ENCODE data around the gene RGCC.
"Not testable (repeated sequence)": the region's sequence is repeated elsewhere in the genome, so short reads cannot be mapped to it uniquely, and the experiment has no call there.

RGCC gene

DNA sequence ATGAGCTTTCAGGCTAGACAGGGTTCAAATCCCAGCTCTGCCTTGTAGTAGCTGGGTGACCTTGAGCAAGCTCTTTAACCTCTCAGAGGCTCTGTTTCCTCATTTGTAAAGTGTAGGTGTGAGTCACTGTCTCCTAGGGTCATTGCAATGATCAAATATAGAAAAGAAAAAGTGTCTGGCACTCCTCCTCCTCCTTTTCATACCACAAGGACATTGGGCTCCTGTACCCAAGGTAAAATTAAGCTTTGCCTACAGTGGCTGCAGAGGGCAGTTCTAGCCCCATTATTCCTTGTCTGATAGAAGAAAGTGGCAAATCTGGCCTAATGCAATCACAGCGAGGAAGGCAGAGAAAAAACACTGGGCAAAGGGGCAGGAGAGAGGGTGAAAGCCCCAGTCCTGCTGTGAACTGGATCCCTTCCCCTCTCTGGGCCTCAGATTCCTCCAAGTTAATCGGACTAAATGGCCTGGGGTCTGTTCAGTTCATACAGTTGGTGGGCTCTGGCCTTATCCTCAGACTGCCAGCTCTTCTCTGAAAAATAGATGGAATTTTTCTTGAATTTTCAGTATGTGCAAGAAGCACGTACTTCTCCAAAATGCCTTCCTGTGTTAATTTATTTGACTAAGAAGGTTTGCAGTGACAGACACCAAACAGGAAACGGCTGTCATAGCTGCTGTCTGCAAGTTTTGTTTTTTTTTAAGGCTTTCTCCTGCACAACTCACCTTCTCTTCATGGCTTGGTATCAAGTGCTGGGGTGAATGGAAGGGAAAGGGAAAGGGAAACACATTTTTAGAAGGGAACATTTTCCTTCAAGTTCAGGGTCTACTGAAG lies 35.3 kb downstream of the RGCC start:
- no peak for DNase-seq

DNA sequence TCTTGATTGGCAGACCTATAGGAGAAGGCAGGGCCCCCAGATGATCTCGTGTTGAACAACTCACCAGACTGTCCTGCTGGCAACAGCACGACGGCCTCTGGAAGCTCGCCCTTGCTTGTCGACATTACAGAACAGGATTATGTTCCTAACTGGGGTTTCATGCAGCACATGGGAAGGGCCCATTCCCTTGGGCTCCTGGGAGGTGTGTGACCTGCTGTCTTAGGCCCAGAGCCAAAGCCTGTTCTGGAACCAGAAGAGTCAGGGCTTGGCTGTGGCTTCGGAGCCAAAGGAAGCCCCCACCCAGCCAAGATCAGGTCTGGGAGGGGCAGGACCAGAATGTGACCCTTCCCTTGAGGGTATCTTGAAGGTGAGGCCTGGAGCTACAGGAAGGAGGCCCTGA lies 36.9 kb downstream of the RGCC start:
- no peak for DNase-seq

DNA sequence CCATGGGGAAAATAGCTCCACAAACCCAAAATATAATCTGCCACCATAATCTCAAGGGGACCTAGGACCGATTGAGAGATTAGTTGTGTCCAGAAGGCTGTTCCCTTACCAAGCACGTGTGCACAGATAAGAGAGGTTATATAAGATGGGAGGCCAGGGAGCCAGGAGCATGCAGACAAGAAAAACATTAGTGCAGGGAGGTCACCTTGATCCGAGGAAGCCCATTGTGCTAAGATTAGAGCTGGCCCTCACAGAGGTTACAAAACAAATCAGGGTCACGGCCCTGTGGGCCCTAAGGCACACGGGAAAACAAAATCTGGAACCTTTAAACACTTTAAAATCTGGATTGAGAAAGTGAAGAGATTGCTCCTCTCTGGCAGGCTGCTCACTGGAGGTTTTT lies 37.7 kb downstream of the RGCC start:
- DNase-seq: no peak

DNA sequence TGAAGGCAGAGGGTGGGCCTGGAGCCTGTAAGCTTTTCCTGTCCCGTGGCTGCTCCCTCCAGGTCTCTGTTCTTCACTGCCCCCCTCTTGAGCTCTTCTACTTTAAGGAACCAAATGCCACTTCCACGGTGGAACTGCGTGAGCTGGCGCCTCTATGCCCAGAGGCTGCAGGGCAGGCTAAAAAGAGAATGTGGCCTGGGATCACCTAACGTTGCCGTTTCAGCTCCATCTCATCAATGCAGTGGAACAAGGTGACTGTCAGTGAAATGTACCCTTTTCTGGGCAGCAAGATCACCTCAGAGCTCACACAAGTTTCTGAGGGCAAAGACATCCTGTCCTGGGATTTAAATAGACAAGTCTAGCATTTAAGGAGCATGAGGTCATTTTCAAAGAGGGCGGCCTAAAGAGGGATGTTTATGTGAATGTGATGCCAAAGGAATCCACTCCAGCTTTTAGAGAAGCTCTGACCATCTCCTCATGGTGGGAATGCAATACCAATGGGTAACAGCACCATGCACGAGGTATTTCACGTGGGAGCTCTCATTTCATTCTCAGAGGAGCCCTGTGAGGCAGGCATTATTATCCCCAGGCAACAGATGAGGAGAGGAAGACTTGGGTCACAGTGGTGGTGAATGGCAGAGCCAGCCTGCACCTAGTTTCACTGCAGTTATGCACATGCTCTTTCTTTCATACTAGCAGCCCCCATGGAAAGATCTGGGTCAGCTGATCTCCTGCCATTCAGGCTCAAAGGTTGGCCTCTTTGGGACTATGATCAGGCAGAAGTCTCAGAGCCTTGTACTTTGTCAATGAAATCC lies 39.3 kb downstream of the RGCC start:
- no peak for DNase-seq

DNA sequence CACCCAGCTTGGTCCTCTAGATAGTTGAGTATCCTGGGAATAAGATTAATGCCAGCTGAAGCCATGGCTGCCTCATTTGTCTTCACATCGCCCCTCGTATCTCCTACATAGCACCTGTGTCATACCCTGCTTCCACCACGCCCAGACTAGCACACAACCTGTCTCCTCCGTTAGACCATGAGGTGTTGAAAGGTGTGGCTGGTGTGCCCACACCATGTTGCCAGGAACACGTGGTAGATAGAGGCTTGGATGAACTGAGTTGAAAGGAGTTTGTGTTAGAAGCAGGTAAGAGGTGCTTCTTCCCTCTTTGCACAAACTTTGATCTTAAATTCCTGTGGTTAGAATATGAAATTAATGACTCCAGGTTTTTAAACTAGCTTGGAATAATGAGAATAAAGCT lies 40.1 kb downstream of the RGCC start:
- DNase-seq: no peak

DNA sequence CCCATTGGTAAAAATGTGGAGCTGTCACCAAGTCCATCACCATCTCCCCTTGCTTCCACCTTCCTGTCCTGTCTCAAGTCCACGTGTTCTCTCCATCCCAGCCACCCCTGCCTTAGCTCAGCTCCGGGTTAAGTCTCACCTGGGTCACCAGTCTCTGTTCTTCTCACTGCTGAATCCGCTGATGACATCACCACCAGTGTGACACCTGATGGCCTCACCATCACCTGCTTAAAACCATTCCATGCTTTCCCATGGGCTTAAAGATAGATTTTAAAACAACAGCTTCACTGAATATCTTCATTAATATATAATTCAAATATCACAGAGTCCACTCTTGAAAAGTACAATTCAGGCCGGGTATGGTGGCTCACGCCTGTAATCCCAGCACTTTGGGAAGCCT lies 42.1 kb downstream of the RGCC start:
- no peak for DNase-seq

DNA sequence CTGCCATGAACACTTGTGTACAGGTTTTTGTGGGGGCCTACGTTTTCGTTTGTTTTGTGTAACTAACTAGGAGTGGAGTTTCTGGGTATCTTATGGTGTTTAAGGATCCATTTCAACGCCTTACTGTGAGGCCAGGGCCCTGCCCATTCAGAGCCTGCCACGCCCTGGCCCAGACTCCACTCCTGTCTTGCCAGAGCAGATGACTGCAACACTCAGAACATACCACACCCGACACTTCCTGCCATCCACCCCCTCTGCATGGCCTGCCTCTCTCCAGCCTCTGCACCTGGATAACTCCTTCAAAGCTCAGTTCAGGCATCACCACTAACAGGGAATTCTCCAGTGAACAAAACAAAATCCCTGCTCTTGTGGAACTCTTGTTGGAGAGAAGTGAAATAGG lies 43.2 kb downstream of the RGCC start:
- no peak for DNase-seq

DNA sequence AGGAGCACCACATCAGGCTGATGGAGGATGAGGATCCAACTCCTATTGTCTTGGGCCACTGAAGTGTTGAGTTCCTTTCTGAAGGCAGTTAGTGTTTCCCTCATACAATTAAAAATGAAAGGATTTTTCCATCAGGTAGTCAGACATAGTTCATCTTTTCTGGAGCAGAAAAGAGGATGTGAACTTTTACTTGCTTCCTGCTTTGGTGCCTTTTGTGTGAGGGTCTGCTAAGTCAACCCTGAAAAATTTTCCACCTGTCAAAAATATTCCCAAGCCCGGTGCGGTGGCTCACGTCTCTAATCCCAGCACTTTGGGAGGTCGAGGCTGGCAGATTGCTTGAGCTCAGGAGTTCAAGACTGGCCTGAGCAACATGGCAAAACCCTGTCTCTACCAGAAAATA lies 43.9 kb downstream of the RGCC start:
- DNase-seq: no peak

DNA sequence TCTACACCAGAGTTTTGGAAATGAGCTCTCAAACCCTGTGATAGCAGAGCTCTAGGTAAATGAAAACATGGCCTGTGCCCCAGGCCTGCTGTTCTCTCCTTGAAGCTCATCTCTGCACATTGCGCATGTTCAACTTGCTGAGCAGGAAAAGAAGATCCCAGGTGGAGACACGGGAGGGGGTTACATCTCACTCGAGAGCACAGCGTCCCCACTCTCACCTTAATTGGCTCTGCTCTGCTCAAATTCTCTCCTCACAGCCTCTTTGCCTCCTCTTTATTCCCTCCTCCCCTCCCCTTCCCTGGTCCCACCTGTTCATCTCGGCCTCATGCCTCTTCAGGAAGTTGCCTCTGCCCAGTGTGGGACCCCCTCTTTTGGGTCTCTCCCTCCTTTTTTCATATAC lies 44.7 kb downstream of the RGCC start:
- no peak for DNase-seq

DNA sequence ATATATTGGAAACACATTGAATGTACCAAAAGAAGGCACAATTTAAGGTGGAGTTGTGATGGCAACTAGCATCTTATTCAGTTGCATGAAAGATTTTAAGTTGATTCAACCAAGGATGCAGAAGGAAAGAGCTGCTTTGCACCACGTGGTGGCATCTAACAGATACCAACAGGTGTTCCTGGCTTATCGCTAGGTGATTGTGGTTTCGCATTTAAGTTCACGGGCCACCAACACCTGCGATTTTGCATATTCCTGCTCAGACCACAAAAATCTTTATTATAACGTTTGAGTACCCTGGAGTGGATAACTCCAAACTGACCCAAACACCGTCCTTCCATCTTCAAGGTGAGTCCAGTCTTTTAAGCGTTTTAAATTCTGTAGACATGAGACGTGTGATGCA lies 45.3 kb downstream of the RGCC start:
- DNase-seq: no peak

DNA sequence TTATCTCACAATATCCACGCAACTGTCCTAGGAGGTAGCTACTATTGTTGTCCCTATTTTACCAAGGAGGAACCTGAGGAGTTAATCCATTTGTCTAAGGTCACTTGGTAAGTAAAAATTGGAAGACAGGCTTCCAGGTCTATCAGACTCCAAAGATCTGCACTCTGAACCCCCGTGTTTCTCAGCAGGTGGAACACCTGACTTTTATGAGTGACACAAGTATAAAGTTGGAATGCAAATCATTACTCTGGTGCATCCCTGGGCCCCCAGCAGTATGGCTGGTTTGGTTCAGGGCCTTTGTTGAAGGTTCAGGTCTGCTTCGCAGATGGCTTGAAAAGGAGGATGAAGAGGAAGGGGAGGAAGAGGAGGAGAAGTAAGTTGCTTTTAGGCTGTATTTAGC lies 46.0 kb downstream of the RGCC start:
- DNase-seq: no peak

DNA sequence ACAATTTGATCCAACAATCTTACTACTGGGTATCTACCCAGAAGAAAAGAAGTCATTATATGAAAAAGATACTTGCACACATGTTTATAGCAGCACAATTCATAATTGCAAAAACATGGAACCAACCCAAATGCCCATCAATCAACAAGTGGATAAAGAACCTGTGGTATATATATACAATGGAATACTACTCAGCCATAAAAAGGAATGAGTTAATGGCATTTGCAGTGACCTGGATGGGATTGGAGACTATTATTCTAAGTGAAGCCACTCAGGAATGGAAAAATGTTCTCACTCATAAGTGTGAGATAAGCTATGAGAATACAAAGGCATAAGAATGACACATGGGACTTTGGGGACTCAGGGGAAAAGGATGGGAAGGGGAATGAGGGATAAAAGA lies 47.3 kb downstream of the RGCC start:
- not testable (repeated sequence) for DNase-seq

DNA sequence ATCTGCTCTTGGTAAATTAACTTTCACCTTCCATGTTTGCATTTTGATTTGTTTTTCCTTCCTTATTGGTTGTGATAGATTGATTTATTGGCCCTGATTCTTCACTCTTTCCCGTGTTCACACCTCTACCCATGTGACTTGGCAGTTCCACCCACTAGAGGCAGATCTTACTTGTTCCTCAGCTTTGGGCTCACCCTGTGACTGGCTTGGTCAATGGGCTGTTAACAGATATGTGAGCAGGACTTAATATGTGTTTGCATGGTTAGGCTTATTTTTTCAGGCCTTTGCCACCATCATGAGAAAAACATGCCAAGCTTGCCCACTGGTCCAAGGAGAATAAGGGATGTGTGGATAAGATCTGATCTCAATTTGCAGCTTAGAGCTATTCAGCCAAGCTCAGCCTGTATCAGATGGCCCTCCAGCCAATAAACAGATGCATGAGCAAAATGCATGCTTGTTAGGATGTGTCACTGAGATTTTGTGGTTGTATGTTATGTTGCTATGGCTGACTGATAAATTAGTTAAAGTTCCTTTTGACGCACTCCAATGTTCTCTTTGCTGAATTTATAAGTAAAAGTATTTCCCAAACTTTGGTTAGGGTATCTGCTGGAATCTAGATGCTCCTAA lies 48.0 kb downstream of the RGCC start:
- no peak for DNase-seq

DNA sequence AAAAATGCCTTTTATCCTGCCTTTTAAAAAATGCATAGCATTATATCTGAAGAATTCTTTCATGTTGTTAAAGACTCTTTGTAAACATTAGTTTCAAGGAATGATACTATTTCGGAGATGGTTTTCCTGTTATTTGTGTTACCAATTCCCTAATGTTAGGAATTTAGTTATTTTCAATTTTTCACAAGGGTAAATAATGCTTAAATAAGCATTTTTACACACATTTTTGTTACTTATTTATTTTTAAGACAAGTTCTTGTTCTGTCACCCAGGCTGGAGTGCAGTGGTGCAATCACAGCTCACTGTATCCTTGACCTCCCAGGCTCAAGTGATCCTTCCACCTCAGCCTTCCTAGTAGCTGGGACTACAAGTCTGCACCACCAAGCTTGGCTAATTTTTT lies 49.0 kb downstream of the RGCC start:
- DNase-seq: no peak

DNA sequence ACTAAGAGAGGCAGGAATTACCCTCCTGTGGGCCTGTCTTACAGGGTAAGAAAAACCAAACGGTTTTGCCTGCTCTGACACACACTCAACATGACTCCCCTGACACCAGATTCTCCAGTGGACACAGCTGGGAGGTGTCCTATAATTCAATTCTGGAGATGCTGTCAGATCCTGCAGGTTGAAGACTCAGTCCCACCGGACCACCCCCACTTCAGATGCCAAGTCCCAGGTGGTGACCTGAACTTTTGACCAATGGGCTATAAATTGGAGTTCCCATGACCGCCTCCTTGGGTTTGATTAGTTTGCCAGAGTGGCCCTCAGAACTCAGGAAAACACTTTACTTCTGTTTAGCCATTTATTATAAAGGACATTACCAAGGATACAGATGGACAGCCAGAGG lies 52.6 kb downstream of the RGCC start:
- DNase-seq: no peak

DNA sequence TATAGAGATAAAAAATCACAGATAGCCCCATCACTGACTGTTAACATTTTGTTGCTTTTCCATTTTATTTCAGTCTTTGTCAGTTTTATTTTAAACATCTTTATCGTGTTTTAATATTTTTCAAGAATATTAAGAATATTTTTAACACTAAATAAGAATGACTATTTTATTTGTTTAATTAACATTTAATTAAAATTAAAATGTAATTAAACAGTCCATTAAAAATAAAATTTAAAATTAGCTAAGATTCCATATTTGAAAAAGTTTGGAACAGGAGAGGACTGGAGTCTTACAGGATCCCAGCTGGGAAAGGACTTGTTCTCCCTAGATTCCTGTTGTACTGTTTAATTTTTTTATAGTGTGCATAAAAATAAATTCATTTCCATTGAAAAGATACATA lies 54.5 kb downstream of the RGCC start:
- DNase-seq: no peak

DNA sequence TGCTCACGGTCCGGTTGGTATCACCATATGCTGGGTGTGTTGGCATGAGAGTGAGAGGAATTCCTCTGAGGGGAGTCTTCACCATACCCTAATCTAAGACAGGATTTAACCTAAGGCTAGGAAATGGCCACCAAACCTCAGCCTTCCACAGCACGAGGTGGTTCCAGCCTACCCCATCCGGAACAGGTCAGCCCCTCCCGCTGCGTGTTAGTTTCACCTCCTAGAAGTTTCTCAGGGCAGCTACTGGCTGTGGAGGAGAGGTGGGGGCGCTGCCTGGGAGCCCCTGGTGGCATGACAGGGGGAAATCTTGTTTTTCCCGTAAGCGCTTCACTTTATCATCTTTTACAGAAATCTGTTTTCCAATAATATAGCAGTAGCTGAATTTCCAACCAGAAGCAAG lies 55.1 kb downstream of the RGCC start:
- no peak for DNase-seq

DNA sequence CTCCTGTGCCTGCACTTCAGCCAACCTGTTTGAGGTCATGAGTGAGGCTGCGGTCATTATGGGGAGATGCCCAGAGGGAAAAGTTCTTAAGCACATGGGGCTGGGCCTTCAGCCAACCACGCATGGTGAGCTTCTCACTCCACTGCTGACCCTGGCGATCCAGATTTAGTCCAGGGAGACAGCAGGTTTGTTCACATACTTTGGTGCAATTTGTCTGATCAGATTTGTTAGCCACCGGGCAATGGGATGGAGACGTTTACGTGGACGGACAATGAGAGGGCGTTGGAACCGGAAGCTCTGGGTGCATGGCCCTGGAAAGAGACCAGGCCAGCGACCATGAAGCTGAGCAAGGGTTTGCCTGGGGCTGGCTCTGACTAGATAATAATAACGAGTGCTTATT lies 56.2 kb downstream of the RGCC start:
- no peak for DNase-seq

DNA sequence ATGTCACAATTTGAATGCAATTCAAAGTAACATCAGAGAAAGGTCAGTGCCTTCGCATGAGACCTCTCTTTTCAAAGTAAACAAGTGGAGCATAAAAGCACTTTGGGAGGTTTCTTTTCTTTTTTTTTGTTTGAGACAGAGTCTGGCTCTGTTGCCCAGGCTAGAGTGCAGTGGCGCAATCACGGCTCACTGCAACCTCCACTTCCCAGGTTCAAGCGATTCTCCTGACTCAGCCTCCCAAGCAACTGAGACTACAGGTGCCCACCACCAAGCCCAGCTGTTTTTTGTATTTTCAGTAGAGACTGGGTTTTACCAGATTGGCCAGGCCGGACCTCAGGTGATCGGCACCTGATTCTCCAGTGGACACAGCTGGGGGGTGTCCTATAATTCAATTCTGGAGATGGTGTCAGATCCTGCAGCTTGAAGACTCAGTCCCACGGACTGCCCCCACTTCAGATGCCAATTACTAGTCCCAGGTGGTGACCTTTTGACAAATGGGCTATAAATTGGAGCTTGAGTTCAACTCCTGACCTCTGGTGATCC lies 57.6 kb downstream of the RGCC start:
- DNase-seq: no peak

DNA sequence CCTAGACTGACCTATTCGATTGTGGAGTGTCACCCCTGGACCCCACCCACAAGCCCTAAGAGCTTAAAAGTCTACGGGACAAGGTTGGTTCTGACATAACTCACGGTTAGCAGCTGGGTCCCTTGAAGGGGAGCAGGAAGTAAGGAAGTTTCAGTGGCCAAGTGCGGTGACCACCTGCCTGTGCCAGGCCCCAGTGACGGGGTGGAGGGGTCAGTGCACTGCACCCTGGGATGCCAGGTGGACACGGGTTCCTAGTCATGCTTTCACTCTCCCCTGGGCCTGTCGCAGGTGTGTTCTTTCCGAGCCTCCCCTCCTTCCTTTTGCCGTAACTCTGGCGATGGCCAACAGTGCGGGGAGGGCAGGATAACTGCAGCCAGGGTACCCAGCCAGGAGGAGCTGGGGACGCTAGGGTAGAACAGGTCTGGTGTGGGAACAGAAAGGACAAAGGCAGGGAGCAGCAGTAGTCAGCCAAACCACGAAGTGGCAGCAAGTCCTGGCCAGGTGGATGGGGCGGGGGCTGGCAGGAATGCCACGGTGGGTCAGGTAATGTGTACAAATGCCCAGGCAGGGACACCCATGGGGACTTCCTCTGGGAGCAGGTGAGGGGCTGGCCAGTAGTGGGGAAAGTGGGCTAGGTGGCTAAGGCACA lies 58.3 kb downstream of the RGCC start:
- DNase-seq: no peak

DNA sequence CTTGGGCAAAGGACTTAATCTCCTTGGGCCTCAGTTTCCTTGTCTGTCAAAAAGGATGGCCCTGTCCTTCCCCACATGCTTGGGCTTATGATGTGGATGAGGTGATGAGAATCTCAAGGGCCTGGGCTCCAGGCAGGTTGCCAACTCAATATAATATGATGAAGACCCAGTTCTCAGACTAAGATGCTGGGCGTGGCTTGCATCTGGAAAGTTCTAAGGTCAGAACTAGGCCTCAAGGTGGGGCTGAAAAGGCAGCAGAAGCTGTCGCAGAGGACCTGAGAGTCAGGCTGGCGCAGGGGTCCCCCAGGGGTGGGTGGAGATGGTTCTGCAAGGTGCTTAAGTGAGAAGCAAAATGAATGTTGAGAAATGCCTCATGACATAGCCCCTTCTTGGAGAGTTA lies 58.8 kb downstream of the RGCC start:
- DNase-seq: no peak

DNA sequence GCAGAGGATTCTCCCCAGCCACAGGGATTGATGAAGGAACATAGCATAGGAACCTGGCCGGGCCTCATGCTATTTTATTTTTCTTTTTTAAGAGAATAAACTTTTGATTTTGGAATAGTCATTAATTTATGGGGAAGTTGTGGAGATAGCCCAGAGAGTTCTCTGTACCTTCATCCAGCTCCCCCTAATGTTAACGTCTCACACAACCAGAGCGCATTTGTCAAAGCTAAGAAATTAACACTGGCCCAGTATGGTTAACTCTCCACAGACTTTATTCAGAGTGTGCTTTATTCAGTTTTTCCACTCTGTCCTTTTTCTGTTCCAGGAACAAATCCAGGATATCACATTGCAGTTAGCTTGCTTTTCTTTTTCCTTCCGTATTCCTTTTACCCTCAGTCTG lies 59.4 kb downstream of the RGCC start:
- no peak for DNase-seq

DNA sequence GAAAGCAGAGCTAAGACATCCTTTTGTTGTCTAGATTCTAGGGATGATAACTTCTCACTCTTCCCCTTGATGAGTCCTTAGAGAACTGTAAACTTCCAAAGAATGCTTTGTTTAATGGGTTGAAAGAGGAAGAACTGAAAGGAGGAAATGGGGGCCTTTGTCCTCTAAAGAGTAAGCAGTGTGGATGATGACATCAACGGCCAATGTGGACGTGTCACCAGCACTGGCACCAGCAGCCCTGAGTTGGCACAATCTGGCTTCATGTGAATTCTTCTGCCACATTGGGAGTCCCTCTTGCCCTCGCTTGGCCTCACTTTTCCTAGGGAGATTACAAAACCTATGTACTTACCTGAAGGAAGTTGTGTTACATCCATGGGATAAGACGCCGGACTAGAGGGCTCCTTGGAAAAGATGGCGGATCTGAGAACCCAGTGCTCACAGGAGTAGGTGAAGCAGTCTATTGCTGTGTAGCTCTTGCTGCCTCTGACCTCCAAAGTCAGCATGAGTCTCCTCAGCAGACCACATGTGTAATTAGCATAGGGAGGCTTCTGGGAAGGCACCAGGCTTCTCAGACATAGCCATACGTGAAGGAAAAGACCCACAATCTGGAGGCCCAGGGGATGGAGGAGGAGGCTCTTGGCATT lies 62.8 kb downstream of the RGCC start:
- DNase-seq: no peak
